SK-N-SH treated with all-trans-retinoic acid at 6 μM for 48 hours (cell line): ENCODE measurements around the gene GPR161.

Experiments
- ARNTL ChIP-seq: fragments of 450-650 bp; formaldehyde crosslinking; IDR thresholded peaks from 2 replicates; pipeline ENCODE4 v1.5.0; 2020; ENCODE audit warnings: low read depth, mild to moderate bottlenecking, moderate library complexity, borderline replicate concordance
- GLIS3 ChIP-seq: fragments of 250-450 bp; sonication (Bioruptor Pico); IDR thresholded peaks from 2 replicates; pipeline ENCODE4 v1.5.0; 2020; ENCODE audit warnings: mild to moderate bottlenecking, moderate library complexity
- ISL1 ChIP-seq: fragments of 250-450 bp; sonication (Bioruptor Pico); IDR thresholded peaks from 2 replicates; pipeline ENCODE4 v2.1.2; 2022; ENCODE audit warnings: mild to moderate bottlenecking, moderate library complexity
- PATZ1 ChIP-seq: fragments of 250-450 bp; sonication (Bioruptor Pico); IDR thresholded peaks from 2 replicates; pipeline ENCODE4 v1.8.0; 2020; ENCODE audit warnings: mild to moderate bottlenecking, moderate library complexity, borderline replicate concordance
- RARB ChIP-seq: fragments of 250-450 bp; sonication (Bioruptor Pico); IDR thresholded peaks from 2 replicates; pipeline ENCODE4 v1.8.0; 2021; ENCODE audit warnings: mild to moderate bottlenecking, moderate library complexity
- TCF4 ChIP-seq: fragments of 250-450 bp; sonication (Bioruptor Pico); IDR thresholded peaks from 2 replicates; pipeline ENCODE4 v1.8.0; 2021; ENCODE audit warnings: mild to moderate bottlenecking, moderate library complexity, borderline replicate concordance
- TOX ChIP-seq: fragments of 250-450 bp; sonication (Bioruptor Pico); IDR thresholded peaks from 2 replicates; pipeline ENCODE4 v1.8.0; 2021; ENCODE audit warnings: mild to moderate bottlenecking, moderate library complexity, borderline replicate concordance
- ZC3H10 ChIP-seq: fragments of 250-450 bp; sonication (Bioruptor Pico); IDR thresholded peaks from 2 replicates; pipeline ENCODE4 v1.5.1; 2021; ENCODE audit warnings: mild to moderate bottlenecking, moderate library complexity
- ZFP3 ChIP-seq: fragments of 250-450 bp; sonication (Bioruptor Pico); IDR thresholded peaks from 2 replicates; pipeline ENCODE4 v1.5.0; 2020; ENCODE audit warnings: mild to moderate bottlenecking, moderate library complexity
- ZFP30 ChIP-seq: fragments of 450-650 bp; formaldehyde crosslinking; IDR thresholded peaks from 2 replicates; pipeline ENCODE4 v1.5.0; 2022; ENCODE audit warnings: mild to moderate bottlenecking, moderate library complexity
- ZNF565 ChIP-seq: fragments of 450-650 bp; formaldehyde crosslinking; conservative IDR thresholded peaks from 2 replicates; pipeline ENCODE4 v1.5.0; 2020; ENCODE audit warnings: low read depth, mild to moderate bottlenecking, moderate library complexity
- ZNF70 ChIP-seq: fragments of 450-650 bp; formaldehyde crosslinking; IDR thresholded peaks from 2 replicates; pipeline ENCODE4 v1.5.0; 2020; ENCODE audit warnings: mild to moderate bottlenecking, moderate library complexity
- ZNF8 ChIP-seq: fragments of 450-650 bp; formaldehyde crosslinking; IDR thresholded peaks from 2 replicates; pipeline ENCODE4 v1.5.0; 2020; ENCODE audit warnings: mild to moderate bottlenecking, moderate library complexity

DNA sequence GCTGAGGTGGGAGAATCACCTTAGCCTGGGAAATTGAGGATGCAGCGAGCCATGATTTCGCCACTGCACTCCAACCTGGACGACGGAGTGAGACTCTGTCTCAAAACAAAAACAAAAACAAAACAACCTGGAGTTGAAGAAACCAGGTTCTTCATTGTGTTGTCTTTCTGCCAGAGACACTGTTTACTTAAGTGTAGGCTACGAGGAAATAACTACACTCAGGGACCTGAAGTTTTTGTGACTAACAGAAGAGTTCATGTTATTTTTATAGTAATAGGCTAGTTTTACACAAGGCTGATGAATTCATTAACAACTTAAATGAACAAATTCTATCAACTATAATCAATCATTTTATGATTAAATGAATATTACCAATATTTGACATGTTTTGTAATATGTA lies 101.4 kb downstream of the GPR161 start:
- TF ChIP-seq TCF4 (CRISPR knock-in tag) = no peak
- no peak for TF ChIP-seq ZFP30 (CRISPR knock-in tag)
- TF ChIP-seq RARB (CRISPR knock-in tag) = no peak
- no peak for TF ChIP-seq ARNTL (CRISPR knock-in tag)
- TF ChIP-seq ZNF8 (CRISPR knock-in tag) = no peak
- TF ChIP-seq ZFP3 (CRISPR knock-in tag) = no peak
- no peak for TF ChIP-seq TOX (CRISPR knock-in tag)
- no peak for TF ChIP-seq PATZ1 (CRISPR knock-in tag)
- no peak for TF ChIP-seq GLIS3 (CRISPR knock-in tag)
- no peak for TF ChIP-seq ZC3H10 (CRISPR knock-in tag)
- no peak for TF ChIP-seq ZNF70
- no peak for TF ChIP-seq ZNF565 (CRISPR knock-in tag)
- TF ChIP-seq ISL1 (CRISPR knock-in tag) = no peak
